HPDE6-E6E7 (cell line): ENCODE data around the gene SKA3.
"Not testable (repeated sequence)": the region's sequence is repeated elsewhere in the genome, so short reads cannot be mapped to it uniquely, and the experiment has no call there.

Experiments used
- DNase-seq: peaks from one replicate; pipeline ENCODE4 v3.0.0; 2011; ENCODE audit warnings: missing footprints; ENCODE audit errors: extremely low spot score

Gene SKA3

GRCh38 chr13:21176215-21176981 lies at the start of gene SKA3, which contains the start of gene MRPL57:
SKA3 (minus strand) TSS chr13:21176552; CDS start chr13:21176477, 75 bp downstream.
MRPL57 (plus strand) TSS chr13:21176658; CDS start chr13:21176917, 259 bp downstream.
- peak; percentile 54 for DNase-seq

GRCh38 chr13:21225082-21225481 lies 48.7 kb upstream of the SKA3 start:
- DNase-seq: no peak

GRCh38 chr13:21221268-21221667 lies 44.9 kb upstream of the SKA3 start:
- no peak for DNase-seq

GRCh38 chr13:21219716-21220115 lies 43.4 kb upstream of the SKA3 start:
- not testable (repeated sequence) for DNase-seq

GRCh38 chr13:21219036-21219381 lies 42.7 kb upstream of the SKA3 start:
- no peak for DNase-seq

- no peak for DNase-seq
Measured at GRCh38 chr13:21218351-21219035, 42.1 kb upstream of the SKA3 start.

GRCh38 chr13:21216332-21216731 lies 40.0 kb upstream of the SKA3 start:
- no peak for DNase-seq

GRCh38 chr13:21215419-21215818 lies 39.1 kb upstream of the SKA3 start:
- not testable (repeated sequence) for DNase-seq

GRCh38 chr13:21212138-21212775 lies 35.9 kb upstream of the SKA3 start:
- DNase-seq: no peak

GRCh38 chr13:21208652-21209154 lies 32.4 kb upstream of the SKA3 start:
- DNase-seq: no peak

GRCh38 chr13:21202767-21203531 lies 26.6 kb upstream of the SKA3 start:
- DNase-seq: no peak

GRCh38 chr13:21201456-21202190 lies 25.3 kb upstream of the SKA3 start:
- DNase-seq: not testable (repeated sequence)

- DNase-seq: not testable (repeated sequence)
Measured at GRCh38 chr13:21198391-21198790, 22.0 kb upstream of the SKA3 start.

- not testable (repeated sequence) for DNase-seq
Measured at GRCh38 chr13:21197606-21198225, 21.4 kb upstream of the SKA3 start.

GRCh38 chr13:21194756-21195155 lies 18.4 kb upstream of the SKA3 start:
- DNase-seq: not testable (repeated sequence)

- DNase-seq: not testable (repeated sequence)
Measured at GRCh38 chr13:21186410-21186809, 10.1 kb upstream of the SKA3 start.

- no peak for DNase-seq
Measured at GRCh38 chr13:21181671-21182070, 5.3 kb upstream of the SKA3 start.

- no peak for DNase-seq
Measured at GRCh38 chr13:21176982-21177284, 581 bp upstream of the SKA3 start.

GRCh38 chr13:21175656-21176214 lies 617 bp downstream of the SKA3 start:
- DNase-seq: no peak

GRCh38 chr13:21173767-21174166 lies 2.6 kb downstream of the SKA3 start:
- DNase-seq: not testable (repeated sequence)
